K562 (cell line): ENCODE data around the gene GET3. TPM values are rescaled to one million over a fixed set of nuclear protein-coding genes. Genes with fewer than 3 reads are reported as not detected.

Experiments used
- ARHGAP35 ChIP-seq: fragments of 450-650 bp; IDR thresholded peaks from 2 replicates; pipeline ENCODE4 v1.6.1; 2018; ENCODE audit not compliant: partially characterized antibody
- MCM5 ChIP-seq: fragments of 450-650 bp; IDR thresholded peaks from 2 replicates; pipeline ENCODE4 v1.6.1; 2016; ENCODE audit warnings: low read depth
- NR2C2 ChIP-seq, 2 experiments: fragments of 200-800 bp in 1 of 2; sonication (Bioruptor generic) in 1 of 2; sonication (generic) in 1 of 2; formaldehyde crosslinking in 1 of 2; IDR thresholded peaks; 2 replicates each; pipeline versions ENCODE4 v1.6.1 to v1.8.0; 2016 to 2022; ENCODE audit warnings: mild to moderate bottlenecking in 1 of 2, missing compliant biosample characterization in 1 of 2, missing genetic modification characterization in 1 of 2, missing genetic modification reagents in 1 of 2
- PKNOX1 ChIP-seq: fragments of 450-650 bp; IDR thresholded peaks from 2 replicates; pipeline ENCODE4 v1.6.1; 2016
- ZBTB12 ChIP-seq: fragments of 250-450 bp; sonication (Bioruptor Pico); IDR thresholded peaks from 2 replicates; pipeline ENCODE4 v1.4.0; 2020
- ZFP91 ChIP-seq: sonication (generic); formaldehyde crosslinking; IDR thresholded peaks from 2 replicates; pipeline ENCODE4 v1.8.0; 2022; ENCODE audit warnings: mild to moderate bottlenecking, missing genetic modification reagents
- ZNF395 ChIP-seq: fragments of 200-800 bp; sonication (Bioruptor generic); IDR thresholded peaks from 2 replicates; pipeline ENCODE4 v1.6.1; 2017; ENCODE audit warnings: missing genetic modification characterization, missing compliant biosample characterization
- ZNF407 ChIP-seq: fragments of 450-650 bp; IDR thresholded peaks from 2 replicates; pipeline ENCODE4 v1.6.1; 2016; ENCODE audit warnings: low read depth
- ZNF668 ChIP-seq: fragments of 250-450 bp; sonication (Bioruptor Pico); IDR thresholded peaks from 2 replicates; pipeline ENCODE4 v1.8.0; 2022; ENCODE audit warnings: mild to moderate bottlenecking, inconsistent platforms
- polyA plus RNA-seq, 8 experiments: library from polyadenylated mRNA; depleted of rRNA in 4 of 8; stranded (reverse) in 5 of 8; unstranded in 3 of 8; fragments of >200 nt; fragmentation: Nextera tagmentation in 2 of 8; fragmentation: Illumina TruSeq in 1 of 8; extraction: Ambion mirVana in 2 of 8; extraction: Trizol in 1 of 8; gene quantifications; 2 replicates each; pipeline versions ENCODE4 v1.2.1 to v1.2.3, GENCODE V29; 2011 to 2014; ENCODE audit warnings: inconsistent platforms in 1 of 8, missing spikeins in 1 of 8
- total RNA-seq, 7 experiments: library from RNA; depleted of rRNA in 6 of 7; stranded (reverse); fragments of >200 nt in 6 of 7; fragmentation: Illumina TruSeq in 2 of 7; extraction: Trizol in 2 of 7; gene quantifications; 2 replicates each; pipeline versions ENCODE4 v1.2.1 to v1.2.3, GENCODE V29; 2011 to 2021; ENCODE audit warnings: low replicate concordance in 1 of 7

GET3 gene
- total and polyA plus RNA-seq, 9 of the 15 experiments (the other 6 are each of a cell fraction or from before 2014, with no cell fraction given), result 8.3 to 83.5 (median 51.8) TPM

- TF ChIP-seq ZNF407, result no peak
- TF ChIP-seq NR2C2 (CRISPR knock-in tag; IDR thresholded peaks at IDR 0.05), result no peak
- TF ChIP-seq NR2C2 (tag; IDR thresholded peaks at IDR 0.05), result no peak
- TF ChIP-seq PKNOX1, result no peak
- TF ChIP-seq ARHGAP35, result no peak
- no peak for TF ChIP-seq ZNF668
- TF ChIP-seq ZBTB12, result no peak
- no peak for TF ChIP-seq MCM5
- no peak for TF ChIP-seq ZNF395 (CRISPR knock-in tag)
- no peak for TF ChIP-seq ZFP91
These were observed 59.1 kb downstream of the GET3 start (continued) for GRCh38 chr19:12796146-12797071.
